PC-3 (cell line): ENCODE measurements around the gene DPH7. TPM values are rescaled to one million over a fixed set of nuclear protein-coding genes. Genes with fewer than 3 reads are reported as not detected.

Experiments used
- ATAC-seq: fragments of 200-7000 bp; cut with Tn5 transposase; 2 replicates; pipeline ENCODE4 v1.9.1; 2020; ENCODE audit warnings: mild to moderate bottlenecking, moderate library complexity
- BruUV-seq: library from RNA; stranded (reverse); fragments of 400-500 nt; replicated peaks from 2 replicates; lab custom pipeline; 2021; lab: Mats Ljungman, UMichigan
- CTCF ChIA-PET: fragments of 300-600 bp; sonication (Branson Sonifier 250); formaldehyde crosslinking; loops from one replicate; lab custom pipeline; 2022; ENCODE audit warnings: antibody characterized with exemption; lab: Charles Lee
- POLR2A ChIA-PET: fragments of 300-600 bp; sonication (Branson Sonifier 250); formaldehyde crosslinking; loops from one replicate; lab custom pipeline; 2022; ENCODE audit warnings: antibody characterized with exemption; ENCODE audit not compliant: unreplicated experiment; lab: Charles Lee
- DNase-seq: peaks from one replicate; pipeline ENCODE4 v3.0.0-alpha.2; 2015
- H2AFZ ChIP-seq: fragments of 300-600 bp; sonication (generic); 2 replicates; pipeline ENCODE4 v1.6.0; 2016; ENCODE audit warnings: antibody characterized with exemption, low read length
- H3F3A ChIP-seq: fragments of 300-600 bp; sonication (generic); one replicate; pipeline ENCODE4 v1.6.0; 2017; ENCODE audit warnings: antibody characterized with exemption, low read length, control low read depth, mild to moderate bottlenecking; ENCODE audit not compliant: unreplicated experiment
- H3K27ac ChIP-seq: fragments of 300-600 bp; sonication (generic); 2 replicates; pipeline ENCODE4 v1.5.1; 2016; ENCODE audit warnings: mild to moderate bottlenecking, low read length
- H3K27me3 ChIP-seq: fragments of 300-600 bp; sonication (generic); 2 replicates; pipeline ENCODE4 v1.6.1; 2016; ENCODE audit warnings: low read length, mixed read lengths
- H3K36me3 ChIP-seq: fragments of 300-600 bp; sonication (generic); 2 replicates; pipeline ENCODE4 v1.6.1; 2016; ENCODE audit warnings: low read depth, mixed run types, low read length, mixed read lengths
- H3K4me1 ChIP-seq: fragments of 300-600 bp; sonication (generic); 2 replicates; pipeline ENCODE4 v1.5.1; 2016; ENCODE audit warnings: low read length; ENCODE audit not compliant: insufficient read depth
- H3K4me2 ChIP-seq: fragments of 300-600 bp; sonication (generic); 2 replicates; pipeline ENCODE4 v1.6.0; 2016; ENCODE audit warnings: low read length
- H3K4me3 ChIP-seq: fragments of 300-600 bp; sonication (generic); 2 replicates; pipeline ENCODE4 v1.5.1; 2016; ENCODE audit warnings: mild to moderate bottlenecking, low read length, mixed read lengths
- H3K79me2 ChIP-seq: fragments of 300-600 bp; sonication (generic); 2 replicates; pipeline ENCODE4 v1.6.1; 2017; ENCODE audit warnings: low read length, mixed read lengths
- H3K9ac ChIP-seq: fragments of 300-600 bp; sonication (generic); 2 replicates; pipeline ENCODE4 v1.6.0; 2016; ENCODE audit warnings: mild to moderate bottlenecking, low read length
- H3K9me2 ChIP-seq: fragments of 300-600 bp; sonication (generic); replicated peaks from 2 replicates; pipeline ENCODE4 v1.6.1; 2016; ENCODE audit warnings: mixed run types, low read length, mixed read lengths
- H3K9me3 ChIP-seq: fragments of 300-600 bp; sonication (generic); 2 replicates; pipeline ENCODE4 v1.6.1; 2016; ENCODE audit warnings: low read length, mixed read lengths
- H4K20me1 ChIP-seq: fragments of 300-600 bp; sonication (generic); 2 replicates; pipeline ENCODE4 v1.6.1; 2016; ENCODE audit warnings: low read length, mixed read lengths
- EZH2 ChIP-seq: fragments of 300-600 bp; sonication (generic); IDR thresholded peaks from one replicate; pipeline ENCODE4 v1.6.1; 2017; ENCODE audit warnings: antibody characterized with exemption, mild to moderate bottlenecking, low read length; ENCODE audit not compliant: unreplicated experiment
- EZH2phosphoT487 ChIP-seq: fragments of 300-600 bp; sonication (generic); IDR thresholded peaks from 2 replicates; pipeline ENCODE4 v1.6.1; 2018; ENCODE audit warnings: mild to moderate bottlenecking, antibody characterized with exemption, low read length, borderline replicate concordance
- intact Hi-C: fragments of 100-400 bp; cut with micrococcal nuclease; formaldehyde crosslinking; loops from 2 replicates; pipeline ENCODE4 v1.9.0; 2023
- total RNA-seq: library from RNA; depleted of rRNA; stranded (reverse); fragments of >200 nt; gene quantifications from 2 replicates; pipeline ENCODE4 v1.2.3, GENCODE V29; 2014
- TF ChIP-seq, protein P1 (sequence below): fragments of 300-600 bp; sonication (generic); conservative IDR thresholded peaks from 2 replicates; pipeline ENCODE4 v1.5.1; 2017; ENCODE audit warnings: antibody characterized with exemption, low read depth, mild to moderate bottlenecking, low read length

The DPH7 gene
- total RNA-seq, 1 experiment from 2014 or later: 35.1 TPM

DNA sequence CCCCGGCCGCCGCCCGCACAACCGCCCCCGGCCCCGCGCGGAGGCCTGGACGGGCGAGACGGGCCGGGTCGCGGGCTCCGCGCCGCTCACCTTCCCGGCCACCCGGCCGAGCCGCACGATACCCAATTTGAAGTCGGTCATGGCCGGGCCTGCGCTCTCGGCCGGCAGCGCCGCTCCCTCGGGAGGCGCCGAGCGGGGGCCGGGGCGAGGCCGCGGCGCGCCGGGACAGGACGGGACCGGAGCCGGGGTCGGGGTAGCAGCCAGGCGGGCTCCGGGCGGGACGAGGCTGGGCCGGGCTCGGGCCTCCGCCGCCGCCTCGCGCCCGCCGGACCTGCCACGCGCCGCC lies 11.4 kb upstream of the DPH7 start:
- Histone ChIP-seq H2AFZ (no peak overlapping the region), H3K9me3 (no peaks in the 10 kb centered on the region), H3K4me1 (0 out of 2 replicates have a peak, but pooled peaks cover 9% of the 10 kb centered on the region), H3K9ac (no peak overlapping the region), H3K27ac (no peak overlapping the region), H3K4me2 (no peak overlapping the region), H3F3A (no peaks in the 10 kb centered on the region), H3K27me3 (no peaks in the 10 kb centered on the region), H4K20me1 (0 out of 2 replicates have a peak, but pooled peaks cover 8% of the 10 kb centered on the region), H3K36me3 (peaks cover 10% of the 10 kb centered on the region; the same call in 1 of the 2 replicates), H3K9me2 (no peaks in the 10 kb centered on the region), H3K4me3 (no peak overlapping the region; the same call in 1 of the 2 replicates), H3K79me2 (peaks cover 21% of the 10 kb centered on the region)
- no TSS peak for BruUV-seq
- ATAC-seq: peak; percentile 23
- ChIA-PET POLR2A (no interaction called here), CTCF (interaction anchor here (0.5 to 1.1 kb wide), 3 partner anchors 15 to 519 kb away, joined by 3 to 8 read pairs (median 3); partner anchors contain the start of gene ARRDC1)
- DNase-seq: no peak
- no peak for TF ChIP-seq EZH2phosphoT487
- TF ChIP-seq, protein P1, sequence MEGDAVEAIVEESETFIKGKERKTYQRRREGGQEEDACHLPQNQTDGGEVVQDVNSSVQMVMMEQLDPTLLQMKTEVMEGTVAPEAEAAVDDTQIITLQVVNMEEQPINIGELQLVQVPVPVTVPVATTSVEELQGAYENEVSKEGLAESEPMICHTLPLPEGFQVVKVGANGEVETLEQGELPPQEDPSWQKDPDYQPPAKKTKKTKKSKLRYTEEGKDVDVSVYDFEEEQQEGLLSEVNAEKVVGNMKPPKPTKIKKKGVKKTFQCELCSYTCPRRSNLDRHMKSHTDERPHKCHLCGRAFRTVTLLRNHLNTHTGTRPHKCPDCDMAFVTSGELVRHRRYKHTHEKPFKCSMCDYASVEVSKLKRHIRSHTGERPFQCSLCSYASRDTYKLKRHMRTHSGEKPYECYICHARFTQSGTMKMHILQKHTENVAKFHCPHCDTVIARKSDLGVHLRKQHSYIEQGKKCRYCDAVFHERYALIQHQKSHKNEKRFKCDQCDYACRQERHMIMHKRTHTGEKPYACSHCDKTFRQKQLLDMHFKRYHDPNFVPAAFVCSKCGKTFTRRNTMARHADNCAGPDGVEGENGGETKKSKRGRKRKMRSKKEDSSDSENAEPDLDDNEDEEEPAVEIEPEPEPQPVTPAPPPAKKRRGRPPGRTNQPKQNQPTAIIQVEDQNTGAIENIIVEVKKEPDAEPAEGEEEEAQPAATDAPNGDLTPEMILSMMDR: no peak
- TF ChIP-seq EZH2: no peak
- intact Hi-C loops: no loop called here

- intact Hi-C loops: no loop called here
- H3K4me2 ChIP-seq: peak overlapping the region; percentile 97
- H3K27me3 ChIP-seq: no peaks in the 10 kb centered on the region
- TF ChIP-seq, protein P1: no peak
- no peak for TF ChIP-seq EZH2
- TF ChIP-seq EZH2phosphoT487: no peak
- BruUV-seq: no TSS peak
- ATAC-seq: peak; percentile 10; the same call in 1 of the 2 replicates
- no peaks in the 10 kb centered on the region for H3K9me2 ChIP-seq
- H3K9me3 ChIP-seq: no peaks in the 10 kb centered on the region
- peaks cover 21% of the 10 kb centered on the region for H3K79me2 ChIP-seq
- peak overlapping the region; percentile 83 for H3K9ac ChIP-seq
- POLR2A ChIA-PET: no interaction called here
- 0 out of 2 replicates have a peak, but pooled peaks cover 8% of the 10 kb centered on the region for H4K20me1 ChIP-seq
- H3K4me3 ChIP-seq: peak overlapping the region; percentile 89
- H3K36me3 ChIP-seq: peaks cover 10% of the 10 kb centered on the region; the same call in 1 of the 2 replicates
- H3K4me1 ChIP-seq: 0 out of 2 replicates have a peak, but pooled peaks cover 9% of the 10 kb centered on the region
- H2AFZ ChIP-seq: no peak overlapping the region
- H3F3A ChIP-seq: no peaks in the 10 kb centered on the region
- no peak overlapping the region for H3K27ac ChIP-seq
- CTCF ChIA-PET: interaction anchor here (1.1 kb wide), 1 partner anchor 16 kb away, joined by 8 read pairs; the partner anchor contains the start of gene ARRDC1
- DNase-seq: no peak
These were observed 10.9 kb upstream of the DPH7 start for GRCh38 chr9:137589441-137590122.

GRCh38 chr9:137588891-137589290 lies 10.2 kb upstream of the DPH7 start:
- TF ChIP-seq EZH2phosphoT487 (no peak), EZH2 (no peak)
- TF ChIP-seq, protein P1: no peak
- H3K4me1 ChIP-seq: 0 out of 2 replicates have a peak, but pooled peaks cover 9% of the 10 kb centered on the region
- no peaks in the 10 kb centered on the region for H3K27me3 ChIP-seq
- no peaks in the 10 kb centered on the region for H3K9me2 ChIP-seq
- H3K4me3 ChIP-seq: peak overlapping the region; percentile 89
- intact Hi-C loops: no loop called here
- POLR2A ChIA-PET: no interaction called here
- peak overlapping the region; percentile 83 for H3K9ac ChIP-seq
- H3K79me2 ChIP-seq: peaks cover 21% of the 10 kb centered on the region
- H3K9me3 ChIP-seq: no peaks in the 10 kb centered on the region
- CTCF ChIA-PET: no interaction called here
- peak overlapping the region; percentile 97 for H3K4me2 ChIP-seq
- no peak for ATAC-seq
- peaks cover 10% of the 10 kb centered on the region; the same call in 1 of the 2 replicates for H3K36me3 ChIP-seq
- 0 out of 2 replicates have a peak, but pooled peaks cover 8% of the 10 kb centered on the region for H4K20me1 ChIP-seq
- H3F3A ChIP-seq: no peaks in the 10 kb centered on the region
- BruUV-seq: no TSS peak
- H2AFZ ChIP-seq: no peak overlapping the region
- no peak overlapping the region for H3K27ac ChIP-seq
- DNase-seq: no peak
